Activated naive CD4-positive, alpha-beta T cell treated with anti-CD3 and anti-CD28 coated beads, Interleukin-2, amount 10 ng/mL, durations not matched to agents 7 days and 5 days (primary cell): ENCODE data around the gene TSKS.

Source experiments
- CTCF ChIA-PET: fragments of 350-600 bp; sonication (Branson Sonifier 250); formaldehyde crosslinking; loops from one replicate; lab custom pipeline; 2021; ENCODE audit warnings: antibody characterized with exemption; lab: Charles Lee
- DNase-seq: peaks from one replicate; pipeline ENCODE4 v3.0.0-alpha.2; 2020
- H3K27ac Mint-ChIP-seq: one replicate; pipeline ENCODE4 v1.8.0; 2021; ENCODE audit warnings: mild to moderate bottlenecking, moderate library complexity, mixed read lengths
- H3K27me3 Mint-ChIP-seq: one replicate; pipeline ENCODE4 v1.8.0; 2021; ENCODE audit warnings: mild to moderate bottlenecking, mixed read lengths
- H3K36me3 Mint-ChIP-seq: one replicate; pipeline ENCODE4 v1.8.0; 2021; ENCODE audit warnings: mixed read lengths
- H3K4me1 Mint-ChIP-seq: one replicate; pipeline ENCODE4 v1.8.0; 2021; ENCODE audit warnings: mixed read lengths
- H3K4me3 Mint-ChIP-seq: one replicate; pipeline ENCODE4 v1.8.0; 2021; ENCODE audit warnings: mild to moderate bottlenecking, moderate library complexity, mixed read lengths
- H3K9me3 Mint-ChIP-seq: one replicate; pipeline ENCODE4 v1.8.0; 2021; ENCODE audit warnings: mixed read lengths

Gene TSKS

GRCh38 chr19:49782515-49782914 lies 19.4 kb upstream of the TSKS start:
- peaks cover 31% of the 10 kb centered on the region for H3K36me3 Mint-ChIP-seq
- CTCF ChIA-PET = no interaction called here
- no peak overlapping the region for H3K27ac Mint-ChIP-seq

GRCh38 chr19:49781394-49781793 lies 18.3 kb upstream of the TSKS start:
- H3K27me3 Mint-ChIP-seq = no peaks in the 10 kb centered on the region
- peaks cover 11% of the 10 kb centered on the region for H3K4me1 Mint-ChIP-seq
- DNase-seq = no peak
- H3K9me3 Mint-ChIP-seq = no peaks in the 10 kb centered on the region
- H3K27ac Mint-ChIP-seq = no peak overlapping the region
- CTCF ChIA-PET = no interaction called here
- no peak overlapping the region for H3K4me3 Mint-ChIP-seq
- H3K36me3 Mint-ChIP-seq = peaks cover 31% of the 10 kb centered on the region

More at GRCh38 chr19:49782515-49782914, 19.4 kb upstream of the TSKS start:
- DNase-seq = no peak
- Mint-ChIP-seq H3K4me3 (no peak overlapping the region), H3K27me3 (no peaks in the 10 kb centered on the region), H3K9me3 (no peaks in the 10 kb centered on the region), H3K4me1 (peaks cover 10% of the 10 kb centered on the region)

GRCh38 chr19:49780861-49781260 lies 17.8 kb upstream of the TSKS start:
- no peak for DNase-seq
- Mint-ChIP-seq H3K4me1 (peaks cover 15% of the 10 kb centered on the region), H3K27me3 (no peaks in the 10 kb centered on the region), H3K4me3 (no peak overlapping the region), H3K9me3 (no peaks in the 10 kb centered on the region), H3K36me3 (peaks cover 34% of the 10 kb centered on the region), H3K27ac (peak overlapping the region; percentile 11)
- CTCF ChIA-PET = no interaction called here

GRCh38 chr19:49779731-49780555 lies 16.8 kb upstream of the TSKS start:
- Mint-ChIP-seq H3K27me3 (no peaks in the 10 kb centered on the region), H3K36me3 (peaks cover 29% of the 10 kb centered on the region), H3K27ac (no peak overlapping the region), H3K9me3 (no peaks in the 10 kb centered on the region), H3K4me3 (no peak overlapping the region), H3K4me1 (peaks cover 18% of the 10 kb centered on the region)
- DNase-seq = no peak
- CTCF ChIA-PET = no interaction called here

GRCh38 chr19:49776371-49776764 lies 13.3 kb upstream of the TSKS start:
- H3K36me3 Mint-ChIP-seq = peaks cover 23% of the 10 kb centered on the region
- no peak overlapping the region for H3K4me3 Mint-ChIP-seq
- H3K4me1 Mint-ChIP-seq = peaks cover 18% of the 10 kb centered on the region
- no peaks in the 10 kb centered on the region for H3K9me3 Mint-ChIP-seq
- no peaks in the 10 kb centered on the region for H3K27me3 Mint-ChIP-seq
- CTCF ChIA-PET = no interaction called here
- H3K27ac Mint-ChIP-seq = peak overlapping the region; percentile 6
- DNase-seq = no peak

- peak overlapping the region; percentile 6 for H3K27ac Mint-ChIP-seq
- no peak for DNase-seq
Measured at GRCh38 chr19:49775742-49776370, 12.8 kb upstream of the TSKS start.

GRCh38 chr19:49774969-49775368 lies 11.9 kb upstream of the TSKS start:
- no peak for DNase-seq
- no peaks in the 10 kb centered on the region for H3K27me3 Mint-ChIP-seq
- CTCF ChIA-PET = no interaction called here
- no peak overlapping the region for H3K4me3 Mint-ChIP-seq
- H3K4me1 Mint-ChIP-seq = peaks cover 11% of the 10 kb centered on the region
- H3K9me3 Mint-ChIP-seq = no peaks in the 10 kb centered on the region
- H3K27ac Mint-ChIP-seq = no peak overlapping the region
- peaks cover 23% of the 10 kb centered on the region for H3K36me3 Mint-ChIP-seq

More at GRCh38 chr19:49775742-49776370, 12.8 kb upstream of the TSKS start:
- peaks cover 14% of the 10 kb centered on the region for H3K4me1 Mint-ChIP-seq
- no peaks in the 10 kb centered on the region for H3K9me3 Mint-ChIP-seq
- no peak overlapping the region for H3K4me3 Mint-ChIP-seq
- peaks cover 21% of the 10 kb centered on the region for H3K36me3 Mint-ChIP-seq
- H3K27me3 Mint-ChIP-seq = no peaks in the 10 kb centered on the region
- CTCF ChIA-PET = no interaction called here

- H3K36me3 Mint-ChIP-seq = peaks cover 27% of the 10 kb centered on the region
- H3K27ac Mint-ChIP-seq = peak overlapping the region; percentile 26
- DNase-seq = no peak
- peaks cover 16% of the 10 kb centered on the region for H3K4me1 Mint-ChIP-seq
- no peaks in the 10 kb centered on the region for H3K27me3 Mint-ChIP-seq
- CTCF ChIA-PET = no interaction called here
- H3K9me3 Mint-ChIP-seq = no peaks in the 10 kb centered on the region
- no peak overlapping the region for H3K4me3 Mint-ChIP-seq
Measured at GRCh38 chr19:49773663-49774350, 10.7 kb upstream of the TSKS start.

- CTCF ChIA-PET = no interaction called here
- H3K27ac Mint-ChIP-seq = no peak overlapping the region
- no peaks in the 10 kb centered on the region for H3K9me3 Mint-ChIP-seq
- no peaks in the 10 kb centered on the region for H3K27me3 Mint-ChIP-seq
- peaks cover 29% of the 10 kb centered on the region for H3K36me3 Mint-ChIP-seq
- H3K4me3 Mint-ChIP-seq = no peak overlapping the region
- DNase-seq = no peak
- peaks cover 24% of the 10 kb centered on the region for H3K4me1 Mint-ChIP-seq
Measured at GRCh38 chr19:49772850-49773432, 9.8 kb upstream of the TSKS start.

GRCh38 chr19:49771674-49772139 lies 8.6 kb upstream of the TSKS start:
- H3K4me1 Mint-ChIP-seq = peaks cover 32% of the 10 kb centered on the region
- DNase-seq = no peak
- no peak overlapping the region for H3K27ac Mint-ChIP-seq
- H3K9me3 Mint-ChIP-seq = no peaks in the 10 kb centered on the region
- H3K36me3 Mint-ChIP-seq = peaks cover 35% of the 10 kb centered on the region
- CTCF ChIA-PET = interaction anchor here (0.6 kb wide), 1 partner anchor 52 kb away, joined by 4 read pairs; no protein-coding TSS in a partner anchor
- H3K4me3 Mint-ChIP-seq = no peak overlapping the region
- H3K27me3 Mint-ChIP-seq = no peaks in the 10 kb centered on the region

- DNase-seq = no peak
- Mint-ChIP-seq H3K27me3 (no peaks in the 10 kb centered on the region), H3K9me3 (no peaks in the 10 kb centered on the region), H3K4me3 (no peak overlapping the region), H3K4me1 (peaks cover 33% of the 10 kb centered on the region), H3K36me3 (peaks cover 27% of the 10 kb centered on the region), H3K27ac (no peak overlapping the region)
- CTCF ChIA-PET = no interaction called here
Measured at GRCh38 chr19:49770529-49770928, 7.4 kb upstream of the TSKS start.

GRCh38 chr19:49767967-49768581 lies 5.0 kb upstream of the TSKS start:
- H3K4me1 Mint-ChIP-seq = peaks cover 34% of the 10 kb centered on the region

GRCh38 chr19:49767381-49767780 lies 4.3 kb upstream of the TSKS start:
- H3K27me3 Mint-ChIP-seq = no peaks in the 10 kb centered on the region
- H3K27ac Mint-ChIP-seq = peak overlapping the region; percentile 86
- CTCF ChIA-PET = no interaction called here
- no peak for DNase-seq
- no peaks in the 10 kb centered on the region for H3K9me3 Mint-ChIP-seq
- H3K36me3 Mint-ChIP-seq = peaks cover 23% of the 10 kb centered on the region
- peaks cover 34% of the 10 kb centered on the region for H3K4me1 Mint-ChIP-seq
- H3K4me3 Mint-ChIP-seq = peak overlapping the region; percentile 97

More at GRCh38 chr19:49767967-49768581, 5.0 kb upstream of the TSKS start:
- Mint-ChIP-seq H3K27me3 (no peaks in the 10 kb centered on the region), H3K4me3 (peak overlapping the region; percentile 97), H3K36me3 (peaks cover 23% of the 10 kb centered on the region), H3K9me3 (no peaks in the 10 kb centered on the region), H3K27ac (peak overlapping the region; percentile 86)
- CTCF ChIA-PET = interaction anchor here (0.6 kb wide), 1 partner anchor 83 kb away, joined by 3 read pairs; no protein-coding TSS in a partner anchor
- DNase-seq = no peak

GRCh38 chr19:49766930-49767299 lies 3.8 kb upstream of the TSKS start, which contains the start of gene AP2A1:
Gene AP2A1, plus strand, starts transcription at chr19:49767001. Its CDS starts 133 bp downstream, at chr19:49767134.
- no peaks in the 10 kb centered on the region for H3K9me3 Mint-ChIP-seq
- H3K27me3 Mint-ChIP-seq = no peaks in the 10 kb centered on the region
- H3K27ac Mint-ChIP-seq = peak within 1 kb of the TSS; percentile 94
- H3K4me3 Mint-ChIP-seq = peak within 1 kb of the TSS; percentile 97
- CTCF ChIA-PET = no interaction called here
- H3K36me3 Mint-ChIP-seq = peaks cover 23% of the 10 kb centered on the region
- DNase-seq = no peak
- H3K4me1 Mint-ChIP-seq = peaks cover 34% of the 10 kb centered on the region
